CD4-positive, alpha-beta T cell treated with Interleukin-15 for 4 hours (primary cell): ENCODE measurements around the gene SORCS2.

Experiments
- DNase-seq: peaks from one replicate; pipeline ENCODE4 v3.0.0-alpha.2; 2020; ENCODE audit warnings: low spot score

SORCS2 gene

DNA sequence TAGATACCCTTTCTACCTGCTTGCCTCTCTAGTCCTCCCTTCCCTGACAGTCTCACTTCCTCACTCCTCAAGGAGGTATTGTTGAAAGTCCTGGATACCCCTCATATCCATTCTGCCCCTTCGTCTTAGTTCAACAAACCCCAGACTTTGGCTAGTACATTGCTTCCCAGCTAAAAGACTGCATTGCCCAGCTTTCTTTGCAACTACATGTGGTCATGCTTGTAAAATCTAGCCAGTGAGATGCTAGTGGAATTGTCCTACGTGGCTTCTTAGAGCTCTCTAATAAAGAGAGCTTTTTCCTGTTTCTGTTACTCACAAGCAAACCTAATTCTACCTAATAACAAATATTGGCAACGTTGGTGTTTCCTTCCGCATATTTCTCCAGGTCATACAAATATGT lies 480.3 kb downstream of the SORCS2 start:
- no peak for DNase-seq

DNA sequence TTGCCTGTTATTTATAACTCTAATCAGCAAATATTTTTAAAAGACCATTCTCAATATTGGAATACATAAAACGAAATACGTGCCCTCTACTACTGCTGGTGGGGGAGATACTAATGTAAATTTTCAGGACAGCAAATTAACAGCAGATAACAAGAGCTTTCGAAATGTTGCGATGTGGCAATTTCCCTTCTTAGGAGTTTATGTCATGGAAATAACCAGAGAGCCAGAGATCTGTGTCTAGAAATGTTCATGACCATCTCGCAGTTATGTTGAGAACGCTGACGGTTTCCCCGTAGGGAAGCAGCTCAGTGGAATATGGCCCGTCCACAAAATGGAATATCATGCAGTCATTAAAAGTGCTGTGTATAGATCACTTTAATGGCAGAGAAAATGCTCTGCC lies 480.8 kb downstream of the SORCS2 start:
- no peak for DNase-seq

DNA sequence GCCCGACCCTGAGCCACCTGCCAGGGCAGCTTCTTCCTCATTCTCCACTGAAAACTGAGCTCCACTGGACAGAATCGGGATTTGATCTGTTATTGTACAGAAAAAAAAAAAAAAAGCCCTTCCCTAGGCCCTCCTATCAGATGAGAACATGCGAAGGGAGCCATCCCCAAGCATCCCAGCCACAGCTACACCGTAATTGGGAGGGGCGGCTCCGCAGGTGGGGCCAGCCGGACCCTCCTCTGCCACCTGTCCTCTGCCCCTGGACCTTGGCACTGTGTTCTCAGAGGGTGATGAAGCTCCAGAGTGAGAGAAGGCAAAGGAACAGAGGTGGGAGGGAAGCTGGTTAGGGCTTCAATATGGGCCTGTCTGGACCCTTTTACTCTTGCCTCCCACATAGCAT lies 482.4 kb downstream of the SORCS2 start:
- no peak for DNase-seq

- no peak for DNase-seq
These were observed 482.8 kb downstream of the SORCS2 start for GRCh38 chr4:7675136-7675535.

- DNase-seq = no peak
These were observed 483.4 kb downstream of the SORCS2 start for GRCh38 chr4:7675612-7676320.

DNA sequence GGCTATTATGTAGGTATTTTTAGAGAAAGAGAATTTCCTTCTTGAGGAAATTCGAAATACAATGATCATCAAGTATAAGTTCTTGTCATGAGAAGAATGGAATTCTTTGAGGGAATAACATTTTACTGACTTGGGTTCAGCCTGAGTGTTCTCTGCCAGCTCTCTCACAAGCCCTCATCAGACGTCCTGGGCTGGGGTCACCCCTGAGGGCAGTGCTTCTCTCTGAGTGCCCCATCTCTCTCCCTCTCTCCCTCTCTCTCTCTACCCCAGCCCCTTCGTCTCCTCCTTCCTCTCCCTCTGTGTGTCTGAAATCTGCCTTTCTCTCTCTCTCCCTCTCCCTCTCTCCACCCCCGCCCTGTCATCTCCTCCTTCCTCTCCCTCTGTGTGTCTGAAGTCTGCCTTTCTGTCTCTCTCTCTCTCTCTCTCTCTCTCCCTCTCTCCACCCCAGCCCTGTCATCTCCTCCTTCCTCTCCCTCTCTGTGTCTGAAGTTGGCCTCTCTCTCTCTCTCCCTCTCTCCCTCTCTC lies 484.1 kb downstream of the SORCS2 start:
- DNase-seq = no peak

GRCh38 chr4:7677086-7677485 lies 484.7 kb downstream of the SORCS2 start:
- no peak for DNase-seq

DNA sequence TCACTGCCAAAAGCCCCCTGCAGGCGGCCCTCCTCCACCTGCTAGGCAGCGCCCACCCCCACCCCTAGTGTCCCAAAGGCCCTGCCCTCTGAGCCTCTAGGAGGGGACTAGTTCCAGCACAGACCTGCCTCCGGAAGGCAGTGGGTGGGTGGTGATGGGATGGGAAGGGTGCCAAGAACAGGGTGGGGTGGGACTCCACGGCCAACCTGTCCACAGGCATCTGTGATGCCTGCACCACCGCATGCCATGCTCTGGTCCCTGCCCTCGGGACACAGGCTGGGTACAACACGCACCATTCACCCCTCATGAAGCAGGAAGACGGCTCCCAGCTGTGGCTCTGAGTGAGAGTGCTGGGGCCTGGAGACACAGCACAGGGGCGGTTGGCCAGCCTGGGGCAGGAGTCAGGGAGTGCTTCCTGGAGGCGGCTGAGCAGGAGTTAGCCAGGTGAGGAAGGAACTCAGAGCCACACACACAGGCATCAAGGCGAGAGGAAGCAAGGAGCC lies 485.5 kb downstream of the SORCS2 start:
- DNase-seq = no peak

DNA sequence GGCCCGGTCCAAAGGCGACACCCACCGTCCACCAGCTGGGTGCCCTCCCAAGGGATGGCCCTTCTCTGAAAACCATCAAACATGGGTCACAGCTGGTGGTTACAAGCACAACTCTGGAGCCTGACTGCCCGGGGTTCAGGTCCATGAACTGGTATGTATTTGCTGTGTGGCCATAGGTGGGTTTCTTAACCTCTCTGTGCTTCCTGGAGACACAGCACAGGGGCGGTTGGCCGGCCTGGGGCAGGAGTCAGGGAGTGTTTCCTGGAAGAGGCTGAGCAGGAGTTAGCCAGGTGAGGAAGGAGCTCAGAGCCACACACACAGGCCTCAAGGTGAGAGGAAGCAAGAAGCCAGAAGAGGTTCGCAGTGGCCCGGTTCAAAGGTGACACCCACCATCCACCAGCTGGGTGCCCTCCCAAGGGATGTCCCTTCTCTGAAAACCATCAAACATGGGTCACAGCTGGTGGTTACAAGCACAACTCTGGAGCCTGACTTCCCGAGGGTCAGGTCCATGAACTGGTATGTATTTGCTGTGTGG lies 486.0 kb downstream of the SORCS2 start:
- DNase-seq = no peak

- DNase-seq = no peak
These were observed 487.2 kb downstream of the SORCS2 start for GRCh38 chr4:7679406-7680040.

GRCh38 chr4:7680106-7680505 lies 487.8 kb downstream of the SORCS2 start:
- no peak for DNase-seq

- DNase-seq = no peak
These were observed 488.4 kb downstream of the SORCS2 start for GRCh38 chr4:7680731-7681130.

GRCh38 chr4:7683126-7683703 lies 490.9 kb downstream of the SORCS2 start:
- no peak for DNase-seq

DNA sequence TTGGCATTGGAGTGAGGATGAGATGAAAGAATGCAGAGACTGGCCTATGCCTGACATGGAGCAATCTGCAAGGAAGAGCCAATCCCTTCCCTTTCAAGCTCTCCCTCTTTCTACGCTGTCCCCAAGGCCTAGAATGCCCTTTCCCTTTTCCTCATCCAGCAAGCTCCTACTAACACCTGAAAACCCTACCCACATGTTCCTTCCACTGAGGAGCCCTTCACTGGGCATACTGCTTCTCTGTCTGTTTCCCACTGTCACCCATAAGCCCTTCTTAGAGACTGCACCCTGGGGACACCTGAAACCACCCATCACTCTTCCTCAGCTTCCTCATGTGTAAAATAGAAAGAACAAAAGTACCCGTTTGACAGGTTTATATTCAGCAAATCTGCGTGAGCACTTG lies 492.0 kb downstream of the SORCS2 start:
- no peak for DNase-seq

GRCh38 chr4:7686070-7686870 lies 493.9 kb downstream of the SORCS2 start:
- DNase-seq = no peak

GRCh38 chr4:7687006-7687405 lies 494.7 kb downstream of the SORCS2 start:
- no peak for DNase-seq

DNA sequence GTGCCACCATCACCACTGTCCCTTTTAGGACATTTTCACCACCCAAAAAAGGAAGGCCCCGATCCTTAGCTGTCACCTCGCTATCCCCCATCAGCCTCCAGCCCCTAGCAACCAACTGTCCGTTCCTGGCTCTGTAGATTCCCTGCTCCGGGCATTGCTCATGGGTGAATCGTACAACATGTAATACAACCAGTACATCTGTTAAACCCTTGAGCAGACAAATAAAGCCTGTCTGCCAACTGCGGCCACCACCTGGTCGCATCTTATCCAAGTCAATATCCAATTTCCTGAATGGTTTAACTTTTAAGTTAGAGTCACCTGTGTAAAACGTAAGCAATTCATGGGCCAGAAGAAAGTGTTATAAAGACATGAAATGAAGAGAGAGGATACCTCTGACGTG lies 495.5 kb downstream of the SORCS2 start:
- DNase-seq = no peak

GRCh38 chr4:7689773-7690693 lies 497.7 kb downstream of the SORCS2 start:
- DNase-seq = no peak

GRCh38 chr4:7691061-7691460 lies 498.7 kb downstream of the SORCS2 start:
- no peak for DNase-seq

DNA sequence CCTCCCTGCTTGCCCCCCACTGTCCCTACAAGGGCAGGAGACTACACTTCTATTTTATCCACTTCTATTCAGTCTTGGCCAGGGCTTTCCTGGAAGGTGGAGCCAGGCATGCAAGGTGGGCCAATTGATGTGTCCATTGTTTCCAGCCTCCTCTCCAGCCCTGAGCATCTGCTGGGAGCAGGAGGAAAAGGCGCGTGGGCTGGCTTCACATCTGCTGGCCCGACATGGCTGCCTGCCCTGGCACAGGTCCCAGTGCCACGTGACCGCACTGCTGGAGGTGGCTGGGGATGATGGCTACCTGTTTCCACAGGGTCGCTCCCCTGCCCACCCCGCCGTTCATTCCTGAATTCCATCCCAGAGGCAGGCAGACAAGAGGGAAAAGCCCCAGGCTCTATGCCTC lies 499.6 kb downstream of the SORCS2 start:
- DNase-seq = no peak
